Vagina (tissue), 2 donors: Measurements from ENCODE around the gene RPL3. TPM values are rescaled to one million over a fixed set of nuclear protein-coding genes. Genes with fewer than 3 reads are reported as not detected.

Source experiments
- DNase-seq, 2 donors: peaks; one replicate each; pipeline ENCODE4 v3.0.0-alpha.2; 2017; ENCODE audit errors: extremely low spot score in 2 of 2
- H3K27ac ChIP-seq: fragments of 200-600 bp; sonication (generic); one replicate; pipeline ENCODE4 v1.5.1; 2019
- H3K27me3 ChIP-seq: fragments of 200-600 bp; sonication (generic); one replicate; pipeline ENCODE4 v1.5.1; 2019
- H3K36me3 ChIP-seq, 2 donors: fragments of 200-600 bp; sonication (generic); one replicate each; pipeline ENCODE4 v1.5.1; 2017 to 2019
- H3K4me1 ChIP-seq: fragments of 200-600 bp; sonication (generic); one replicate; pipeline ENCODE4 v1.5.1; 2019
- H3K4me3 ChIP-seq, 2 donors: fragments of 200-600 bp; sonication (generic); 1 replicate in 1 of 2; 2 replicates in 1 of 2; pipeline ENCODE4 v1.5.1; 2016 to 2019
- H3K9me3 ChIP-seq: fragments of 200-600 bp; sonication (generic); one replicate; pipeline ENCODE4 v1.5.1; 2019
- CTCF ChIP-seq, 3 experiments: fragments of 450-650 bp in 2 of 3; fragments of 200-600 bp in 1 of 3; sonication (generic) in 1 of 3; IDR thresholded peaks; one replicate each; pipeline ENCODE4 v1.5.1; 2017 to 2019; ENCODE audit warnings: antibody characterized with exemption in 3 of 3, mild to moderate bottlenecking in 2 of 3, moderate library complexity in 2 of 3
- POLR2A ChIP-seq, 2 donors: fragments of 450-650 bp; IDR thresholded peaks; one replicate each; pipeline ENCODE4 v1.6.1; 2017; ENCODE audit warnings: antibody characterized with exemption in 2 of 2, mild to moderate bottlenecking in 2 of 2, moderate library complexity in 2 of 2
- POLR2AphosphoS5 ChIP-seq, 2 donors: sonication (generic); formaldehyde crosslinking; IDR thresholded peaks; one replicate each; pipeline ENCODE4 v1.9.0; 2017; ENCODE audit warnings: antibody characterized with exemption in 2 of 2, mild to moderate bottlenecking in 2 of 2, low read depth in 1 of 2; ENCODE audit not compliant: insufficient read depth in 1 of 2
- intact Hi-C: fragments of 100-400 bp; cut with DNase I; formaldehyde crosslinking; loops from one replicate; pipeline ENCODE4 v1.15.1; 2023
- total RNA-seq: library from RNA; depleted of rRNA; stranded (reverse); fragments of >200 nt; gene quantifications from one replicate; pipeline ENCODE4 v1.2.3, GENCODE V29; 2016

Gene RPL3
- total RNA-seq, 1 donor from 2014 or later = 2,613 TPM

- H3K27ac ChIP-seq = peak overlapping the region; percentile 62
- H3K4me3 ChIP-seq = no peak overlapping the region
- peaks cover 55% of the 10 kb centered on the region for H3K4me1 ChIP-seq
- no peaks in the 10 kb centered on the region for H3K36me3 ChIP-seq
- TF ChIP-seq POLR2AphosphoS5 (IDR thresholded peaks at IDR 0.05; ENCODE audit: insufficient read depth in 1 of 2, low read depth in 1 of 2) = no peak
- no peak for TF ChIP-seq POLR2A (IDR thresholded peaks at IDR 0.05)
- TF ChIP-seq CTCF (IDR thresholded peaks at IDR 0.05) = no peak
- H3K27me3 ChIP-seq = no peaks in the 10 kb centered on the region
- DNase-seq = no peak
- intact Hi-C loops = no loop called here
- H3K9me3 ChIP-seq = no peaks in the 10 kb centered on the region
Observed at GRCh38 chr22:39297490-39298240, 21.8 kb downstream of the RPL3 start.

GRCh38 chr22:39296981-39297489, 22.4 kb downstream of the RPL3 start:
- DNase-seq = no peak
- Histone ChIP-seq H3K27ac (peak overlapping the region; percentile 62), H3K27me3 (no peaks in the 10 kb centered on the region), H3K4me3 (no peak overlapping the region), H3K36me3 (no peaks in the 10 kb centered on the region), H3K4me1 (peaks cover 62% of the 10 kb centered on the region), H3K9me3 (no peaks in the 10 kb centered on the region)
- intact Hi-C loops = no loop called here
- no peak for TF ChIP-seq POLR2A (IDR thresholded peaks at IDR 0.05)
- TF ChIP-seq POLR2AphosphoS5 (IDR thresholded peaks at IDR 0.05; ENCODE audit: insufficient read depth in 1 of 2, low read depth in 1 of 2) = no peak
- no peak for TF ChIP-seq CTCF (IDR thresholded peaks at IDR 0.05)

- H3K4me1 ChIP-seq = peaks cover 67% of the 10 kb centered on the region
- DNase-seq = no peak
- TF ChIP-seq POLR2AphosphoS5 (IDR thresholded peaks at IDR 0.05; ENCODE audit: insufficient read depth in 1 of 2, low read depth in 1 of 2) (no peak), CTCF (IDR thresholded peaks at IDR 0.05) (no peak), POLR2A (IDR thresholded peaks at IDR 0.05) (no peak)
- intact Hi-C loops = no loop called here
- H3K27ac ChIP-seq = no peak overlapping the region
- H3K4me3 ChIP-seq = no peak overlapping the region
- no peaks in the 10 kb centered on the region for H3K27me3 ChIP-seq
- no peaks in the 10 kb centered on the region for H3K9me3 ChIP-seq
- no peaks in the 10 kb centered on the region for H3K36me3 ChIP-seq
Observed at GRCh38 chr22:39296535-39296934, 22.9 kb downstream of the RPL3 start.

- Histone ChIP-seq H3K4me3 (no peak overlapping the region), H3K27ac (no peak overlapping the region), H3K27me3 (no peaks in the 10 kb centered on the region), H3K9me3 (no peaks in the 10 kb centered on the region), H3K4me1 (peaks cover 68% of the 10 kb centered on the region), H3K36me3 (no peaks in the 10 kb centered on the region)
- DNase-seq = no peak
- intact Hi-C loops = no loop called here
- no peak for TF ChIP-seq POLR2AphosphoS5 (IDR thresholded peaks at IDR 0.05; ENCODE audit: insufficient read depth in 1 of 2, low read depth in 1 of 2)
- no peak for TF ChIP-seq CTCF (IDR thresholded peaks at IDR 0.05)
- TF ChIP-seq POLR2A (IDR thresholded peaks at IDR 0.05) = no peak
Observed at GRCh38 chr22:39294571-39295468, 24.6 kb downstream of the RPL3 start.
